Measurements from ENCODE around the gene SMIM12. TPM values are rescaled to one million over a fixed set of nuclear protein-coding genes. Genes with fewer than 3 reads are reported as not detected.
"Not testable (repeated sequence)": the region's sequence is repeated elsewhere in the genome, so short reads cannot be mapped to it uniquely, and the experiment has no call there.

SMIM12 gene
- total RNA-seq, 1 donor from 2014 or later = 66.2 TPM

DNA sequence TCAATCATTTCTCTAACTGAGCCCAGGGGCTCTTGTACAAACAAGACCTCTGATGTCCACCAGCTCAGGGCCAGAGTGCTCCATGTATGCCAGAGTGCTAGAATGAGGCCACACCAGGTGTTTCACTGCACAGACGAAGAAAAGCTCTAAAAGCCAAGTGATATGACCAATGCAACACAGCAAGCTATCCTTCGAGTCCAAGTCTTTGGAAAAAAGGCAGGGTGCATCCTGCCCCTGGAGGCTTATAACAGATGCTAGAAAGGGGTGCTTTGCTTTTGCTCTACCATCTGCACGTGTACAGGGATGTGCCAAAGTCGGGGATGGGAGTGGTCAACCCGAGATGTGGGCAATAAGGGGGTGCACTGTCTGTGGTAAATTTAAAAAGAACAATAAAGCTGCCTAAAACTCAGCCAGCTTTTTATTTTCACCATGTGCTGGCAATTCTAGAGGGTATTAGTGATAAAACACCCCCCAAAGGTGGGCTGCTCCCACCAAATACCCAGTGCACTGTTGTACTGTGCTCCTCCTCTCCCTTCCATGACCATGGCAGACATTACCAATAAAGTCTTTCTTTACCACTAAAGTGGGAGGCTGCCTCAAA lies 32.1 kb downstream of the SMIM12 start:
- DNase-seq (ENCODE audit: low spot score) = no peak
- intact Hi-C loops (cut with micrococcal nuclease) = no loop called here
- no peak overlapping the region for H3K4me3 Mint-ChIP-seq
- no peak overlapping the region for H3K27ac Mint-ChIP-seq
- H3K27me3 Mint-ChIP-seq (ENCODE audit: insufficient read depth) = no peaks in the 10 kb centered on the region
- H3K4me1 Mint-ChIP-seq (ENCODE audit: low read depth) = no peaks in the 10 kb centered on the region
- H3K36me3 Mint-ChIP-seq (ENCODE audit: low read depth) = no peaks in the 10 kb centered on the region
- no peaks in the 10 kb centered on the region for H3K9me3 Mint-ChIP-seq

DNA sequence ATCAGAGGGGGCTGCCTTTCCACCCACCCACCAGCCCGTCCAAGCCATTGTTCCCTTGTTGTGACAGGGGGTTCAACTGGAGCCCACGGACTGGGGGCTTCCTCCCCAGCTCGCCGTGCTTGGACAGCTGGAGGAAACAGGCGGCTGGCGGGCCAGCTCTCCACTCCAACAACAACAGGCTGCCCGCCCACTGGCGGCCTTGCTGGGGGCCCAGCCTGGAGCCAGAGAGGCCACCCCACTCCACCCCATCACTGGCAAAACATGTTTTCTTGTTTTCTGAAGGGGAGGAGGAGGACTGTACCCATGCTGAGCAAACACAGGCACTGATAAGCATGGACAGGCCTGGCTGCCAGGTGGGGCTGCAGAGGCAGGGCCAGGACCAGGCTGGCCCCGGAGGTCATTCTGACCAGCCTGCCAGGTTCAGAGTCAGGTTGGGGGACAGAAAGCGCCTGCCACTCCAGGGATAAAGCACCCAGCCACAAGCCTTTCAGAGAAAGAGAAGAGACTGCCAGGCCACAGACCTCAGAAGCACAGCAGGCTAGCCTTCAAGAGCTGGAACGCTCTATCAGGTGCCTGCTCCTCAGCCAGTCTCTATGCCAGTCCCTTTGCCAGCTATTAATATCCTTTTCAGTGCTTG lies 34.0 kb downstream of the SMIM12 start:
- intact Hi-C loops (cut with micrococcal nuclease) = no loop called here
- H3K4me3 Mint-ChIP-seq = no peak overlapping the region
- H3K9me3 Mint-ChIP-seq = no peaks in the 10 kb centered on the region
- H3K36me3 Mint-ChIP-seq (ENCODE audit: low read depth) = no peaks in the 10 kb centered on the region
- DNase-seq (ENCODE audit: low spot score) = no peak
- no peaks in the 10 kb centered on the region for H3K4me1 Mint-ChIP-seq (ENCODE audit: low read depth)
- H3K27ac Mint-ChIP-seq = no peak overlapping the region
- H3K27me3 Mint-ChIP-seq (ENCODE audit: insufficient read depth) = no peaks in the 10 kb centered on the region

DNA sequence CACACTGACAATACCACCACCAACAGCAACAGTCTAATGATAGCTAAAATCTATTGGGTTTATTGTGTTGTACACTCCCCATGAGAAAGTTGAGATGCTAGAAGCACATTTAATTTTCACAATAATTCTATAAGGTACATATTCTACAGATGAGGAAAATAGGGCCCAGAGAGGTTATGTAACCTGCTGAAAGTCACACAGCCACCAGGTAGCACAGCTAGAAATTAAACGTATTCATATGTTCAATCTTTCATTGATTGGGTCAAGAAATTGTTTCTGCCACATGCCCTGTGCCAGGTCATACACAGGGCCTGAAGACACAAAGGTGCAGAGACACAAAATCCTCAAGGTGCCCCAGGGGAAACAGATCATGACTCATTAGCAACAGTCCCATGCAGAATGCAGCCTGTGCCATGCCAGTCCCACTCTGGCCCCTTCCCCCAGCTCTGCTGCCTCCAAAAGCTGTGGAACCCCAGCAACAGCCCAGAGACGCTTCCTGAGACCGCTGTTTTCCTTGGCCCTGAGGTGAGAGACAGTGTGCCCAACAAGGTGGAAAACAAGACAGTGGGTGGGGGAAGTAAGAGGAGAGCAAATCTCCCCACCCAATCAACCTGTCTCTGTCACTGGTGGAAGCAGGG lies 34.6 kb downstream of the SMIM12 start:
- H3K36me3 Mint-ChIP-seq (ENCODE audit: low read depth) = no peaks in the 10 kb centered on the region
- H3K4me1 Mint-ChIP-seq (ENCODE audit: low read depth) = no peaks in the 10 kb centered on the region

DNA sequence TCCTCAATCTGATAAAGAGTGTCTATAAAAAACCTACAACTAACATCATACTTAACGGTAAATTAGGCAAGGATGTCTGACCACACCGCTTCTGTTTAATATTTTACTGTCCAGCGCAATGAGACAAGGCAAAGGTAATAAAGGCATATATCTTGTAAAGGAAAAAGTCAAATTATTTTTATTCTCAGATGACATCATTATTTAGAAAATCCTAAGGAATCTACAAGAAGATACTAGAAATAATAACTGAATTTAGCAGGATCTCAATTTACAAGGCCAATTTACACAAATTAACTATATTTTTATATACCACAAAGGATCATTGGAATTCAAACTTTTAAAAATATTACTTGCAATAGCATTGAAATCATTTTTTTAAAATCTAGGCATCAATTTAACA lies 37.3 kb downstream of the SMIM12 start:
- Mint-ChIP-seq H3K36me3 (ENCODE audit: low read depth) (no peaks in the 10 kb centered on the region), H3K27ac (no peak overlapping the region), H3K4me1 (ENCODE audit: low read depth) (no peaks in the 10 kb centered on the region), H3K9me3 (no peaks in the 10 kb centered on the region), H3K27me3 (ENCODE audit: insufficient read depth) (no peaks in the 10 kb centered on the region), H3K4me3 (no peak overlapping the region)
- no peak for DNase-seq (ENCODE audit: low spot score)
- intact Hi-C loops (cut with micrococcal nuclease) = no loop called here

More for the DNA sequence above, 34.6 kb downstream of the SMIM12 start:
- H3K27me3 Mint-ChIP-seq (ENCODE audit: insufficient read depth) = no peaks in the 10 kb centered on the region
- H3K9me3 Mint-ChIP-seq = no peaks in the 10 kb centered on the region
- DNase-seq (ENCODE audit: low spot score) = no peak
- no peak overlapping the region for H3K4me3 Mint-ChIP-seq
- intact Hi-C loops (cut with micrococcal nuclease) = no loop called here
- H3K27ac Mint-ChIP-seq = no peak overlapping the region

DNA sequence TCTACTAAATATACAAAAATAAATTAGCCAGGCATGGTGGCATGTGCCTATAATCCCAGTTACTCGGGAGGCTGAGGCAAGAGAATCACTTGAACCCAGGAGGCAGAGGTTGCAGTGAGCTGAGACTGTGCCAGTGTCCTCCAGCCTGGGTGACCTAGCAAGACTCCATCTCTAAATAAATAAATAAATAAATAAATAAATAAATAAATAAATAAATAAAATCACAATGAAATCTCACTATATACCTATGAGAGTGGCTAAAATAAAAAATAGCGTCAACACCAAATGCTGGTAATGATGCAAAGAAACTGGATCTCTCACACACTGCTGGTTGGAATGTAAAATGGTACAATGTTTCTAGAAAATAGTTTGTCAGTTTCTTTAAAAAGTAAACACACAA lies 40.7 kb downstream of the SMIM12 start:
- DNase-seq (ENCODE audit: low spot score); H3K27ac Mint-ChIP-seq; H3K4me3 Mint-ChIP-seq; H3K36me3 Mint-ChIP-seq (ENCODE audit: low read depth); H3K27me3 Mint-ChIP-seq (ENCODE audit: insufficient read depth); intact Hi-C loops (cut with micrococcal nuclease); H3K4me1 Mint-ChIP-seq (ENCODE audit: low read depth); H3K9me3 Mint-ChIP-seq: not testable (repeated sequence)

DNA sequence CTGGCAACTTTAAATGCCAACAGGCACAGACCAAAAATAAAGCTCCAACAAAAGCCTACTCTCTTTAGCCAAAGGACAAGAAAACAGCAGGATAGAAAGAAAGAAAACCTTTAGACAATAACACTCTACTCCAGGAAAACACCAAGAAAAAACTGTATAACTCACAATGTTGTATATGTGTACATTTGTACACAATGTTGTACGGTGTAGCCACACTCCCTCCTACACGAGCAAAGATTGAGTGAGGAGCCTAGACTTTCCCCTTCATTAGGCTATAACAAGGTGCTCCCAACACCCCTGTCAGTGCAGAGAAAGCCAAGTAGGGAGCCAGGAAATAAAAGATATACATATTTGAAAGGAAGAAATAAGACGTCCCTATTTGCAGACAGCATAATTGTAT lies 42.8 kb downstream of the SMIM12 start:
- DNase-seq (ENCODE audit: low spot score) = no peak
- no peaks in the 10 kb centered on the region for H3K27me3 Mint-ChIP-seq (ENCODE audit: insufficient read depth)
- H3K9me3 Mint-ChIP-seq = no peaks in the 10 kb centered on the region
- H3K4me3 Mint-ChIP-seq = no peak overlapping the region
- H3K27ac Mint-ChIP-seq = no peak overlapping the region
- intact Hi-C loops (cut with micrococcal nuclease) = no loop called here
- H3K4me1 Mint-ChIP-seq (ENCODE audit: low read depth) = no peaks in the 10 kb centered on the region
- H3K36me3 Mint-ChIP-seq (ENCODE audit: low read depth) = no peaks in the 10 kb centered on the region

DNA sequence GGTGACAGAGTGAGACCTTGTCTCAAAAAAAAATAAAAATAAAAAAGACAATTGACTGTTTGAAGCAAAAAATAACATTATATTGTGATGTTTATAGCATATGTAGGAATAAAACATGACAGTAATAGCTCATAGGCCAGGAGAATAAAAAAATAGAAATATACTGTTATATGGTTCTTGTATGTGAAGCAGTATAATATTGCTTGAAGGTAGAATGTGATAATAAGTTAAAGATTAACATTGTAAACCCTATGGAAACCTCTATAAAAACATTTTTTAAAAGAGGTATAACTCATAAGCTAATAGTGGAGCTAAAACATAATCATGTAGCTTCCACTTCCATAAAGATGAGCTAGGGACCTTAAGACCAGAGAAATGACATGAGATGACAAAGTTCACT lies 43.2 kb downstream of the SMIM12 start:
- H3K36me3 Mint-ChIP-seq (ENCODE audit: low read depth) = no peaks in the 10 kb centered on the region
- H3K27ac Mint-ChIP-seq = no peak overlapping the region
- no peak overlapping the region for H3K4me3 Mint-ChIP-seq
- no peak for DNase-seq (ENCODE audit: low spot score)
- H3K9me3 Mint-ChIP-seq = no peaks in the 10 kb centered on the region
- H3K4me1 Mint-ChIP-seq (ENCODE audit: low read depth) = no peaks in the 10 kb centered on the region
- no peaks in the 10 kb centered on the region for H3K27me3 Mint-ChIP-seq (ENCODE audit: insufficient read depth)
- intact Hi-C loops (cut with micrococcal nuclease) = no loop called here

DNA sequence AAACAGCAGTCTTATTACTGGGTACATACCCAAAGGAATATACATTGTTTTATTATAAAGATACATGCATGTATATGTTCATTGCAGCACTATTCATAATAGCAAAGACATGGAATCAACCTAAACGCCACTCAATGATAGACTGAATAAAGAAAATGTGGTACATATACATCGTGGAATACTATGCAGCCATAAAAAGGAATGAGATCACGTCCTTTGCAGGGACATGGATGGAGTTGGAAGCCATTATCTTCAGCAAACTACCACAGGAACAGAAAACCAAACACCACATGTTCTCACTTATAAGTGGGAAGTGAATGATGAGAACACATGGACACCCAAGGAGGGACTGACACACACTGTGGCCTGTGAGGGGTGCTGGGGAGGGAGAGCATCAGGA lies 48.8 kb downstream of the SMIM12 start:
- H3K4me1 Mint-ChIP-seq (ENCODE audit: low read depth); H3K4me3 Mint-ChIP-seq; H3K36me3 Mint-ChIP-seq (ENCODE audit: low read depth); DNase-seq (ENCODE audit: low spot score); intact Hi-C loops (cut with micrococcal nuclease); H3K27ac Mint-ChIP-seq; H3K27me3 Mint-ChIP-seq (ENCODE audit: insufficient read depth): not testable (repeated sequence)
- H3K9me3 Mint-ChIP-seq = peaks cover 11% of the 10 kb centered on the region

DNA sequence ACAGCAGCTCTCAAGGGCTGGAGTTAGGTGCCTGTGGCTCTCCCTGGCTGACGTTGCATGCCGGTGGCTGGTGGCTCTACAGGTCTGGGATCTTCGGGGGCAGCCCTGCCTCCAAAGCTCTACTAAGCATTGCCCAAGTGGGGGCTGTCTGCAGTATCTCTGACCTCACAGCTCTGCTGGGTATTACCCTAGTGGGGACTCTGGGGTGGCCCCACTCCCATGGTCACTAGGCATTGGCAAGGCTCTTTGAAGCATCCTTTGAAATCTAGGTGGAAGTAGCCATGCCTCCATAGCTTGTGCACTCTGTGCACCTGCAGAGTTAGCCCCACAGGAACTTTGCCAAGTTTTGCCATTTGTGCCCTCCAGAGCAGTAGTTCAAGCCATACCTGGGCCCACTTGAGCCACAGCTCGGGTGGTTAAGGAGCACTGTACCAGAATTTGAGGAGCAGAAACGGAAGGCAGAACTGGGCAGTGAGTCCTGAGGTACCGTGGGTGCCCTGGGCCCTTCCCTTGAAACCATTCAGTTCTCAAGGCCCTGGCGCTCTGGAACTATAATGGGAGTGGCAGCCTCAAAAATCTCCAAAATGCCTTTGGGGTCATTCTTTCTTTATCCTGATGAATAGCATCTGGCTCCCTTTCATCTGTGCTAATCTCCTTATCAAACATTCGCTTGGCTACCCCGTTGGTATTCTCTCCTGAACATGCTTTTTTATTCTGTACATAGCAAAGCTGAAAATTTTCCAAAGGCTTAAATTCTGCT lies 51.3 kb downstream of the SMIM12 start:
- no peak for DNase-seq (ENCODE audit: low spot score)
- Mint-ChIP-seq H3K9me3 (peaks cover 14% of the 10 kb centered on the region), H3K4me1 (ENCODE audit: low read depth) (no peaks in the 10 kb centered on the region), H3K4me3 (no peak overlapping the region), H3K27ac (no peak overlapping the region), H3K36me3 (ENCODE audit: low read depth) (no peaks in the 10 kb centered on the region), H3K27me3 (ENCODE audit: insufficient read depth) (no peaks in the 10 kb centered on the region)
- intact Hi-C loops (cut with micrococcal nuclease) = no loop called here

DNA sequence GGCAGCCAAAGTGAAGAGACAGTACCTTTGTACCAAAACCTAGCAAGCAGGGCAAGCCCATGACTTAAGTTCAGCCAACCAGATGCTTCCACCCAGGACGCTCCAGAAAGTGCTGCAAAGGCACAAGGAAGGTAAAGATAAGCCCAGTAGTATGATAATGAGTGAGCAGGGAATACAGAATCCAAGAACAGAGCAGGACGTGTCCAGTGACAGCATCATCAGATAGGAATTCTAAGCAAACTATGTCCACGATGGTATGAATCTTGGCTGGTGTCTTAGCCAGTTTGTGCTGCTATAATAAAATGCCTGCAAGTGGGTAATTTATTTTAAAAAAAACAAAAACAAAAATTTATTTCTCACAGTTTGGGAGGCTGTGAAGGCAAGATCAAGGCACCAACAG lies 53.2 kb downstream of the SMIM12 start:
- H3K4me1 Mint-ChIP-seq (ENCODE audit: low read depth) = no peaks in the 10 kb centered on the region
- H3K27ac Mint-ChIP-seq = no peak overlapping the region
- intact Hi-C loops (cut with micrococcal nuclease) = no loop called here
- no peak overlapping the region for H3K4me3 Mint-ChIP-seq
- DNase-seq (ENCODE audit: low spot score) = no peak
- H3K27me3 Mint-ChIP-seq (ENCODE audit: insufficient read depth) = no peaks in the 10 kb centered on the region
- H3K36me3 Mint-ChIP-seq (ENCODE audit: low read depth) = no peaks in the 10 kb centered on the region
- peaks cover 14% of the 10 kb centered on the region for H3K9me3 Mint-ChIP-seq

DNA sequence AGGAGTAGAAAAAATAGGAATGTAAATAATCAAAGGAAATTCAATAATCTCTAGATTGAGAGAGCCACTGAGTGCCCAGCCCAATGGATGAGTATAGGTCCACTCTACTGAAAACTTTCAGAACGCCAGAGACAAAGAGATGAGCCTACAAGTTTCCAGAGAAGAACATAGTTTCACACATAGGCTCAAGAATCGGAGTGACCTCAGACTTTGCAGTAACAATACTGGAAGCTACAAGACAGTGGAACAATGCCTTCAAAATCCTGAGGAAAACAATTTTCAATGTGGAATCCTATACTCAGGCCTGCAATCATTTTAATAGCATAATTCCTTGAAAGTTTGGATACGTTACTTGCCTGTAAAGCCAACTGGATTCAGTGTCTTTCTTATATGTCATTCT lies 55.8 kb downstream of the SMIM12 start:
- intact Hi-C loops (cut with micrococcal nuclease) = no loop called here
- Mint-ChIP-seq H3K4me3 (no peak overlapping the region), H3K4me1 (ENCODE audit: low read depth) (peaks cover 12% of the 10 kb centered on the region), H3K9me3 (peaks cover 3% of the 10 kb centered on the region), H3K36me3 (ENCODE audit: low read depth) (no peaks in the 10 kb centered on the region), H3K27ac (no peak overlapping the region), H3K27me3 (ENCODE audit: insufficient read depth) (no peaks in the 10 kb centered on the region)
- no peak for DNase-seq (ENCODE audit: low spot score)
